Measurements from ENCODE around the gene EXOC4.
"Not testable (repeated sequence)": the region's sequence is repeated elsewhere in the genome, so short reads cannot be mapped to it uniquely, and the experiment has no call there.

Gene EXOC4

DNA sequence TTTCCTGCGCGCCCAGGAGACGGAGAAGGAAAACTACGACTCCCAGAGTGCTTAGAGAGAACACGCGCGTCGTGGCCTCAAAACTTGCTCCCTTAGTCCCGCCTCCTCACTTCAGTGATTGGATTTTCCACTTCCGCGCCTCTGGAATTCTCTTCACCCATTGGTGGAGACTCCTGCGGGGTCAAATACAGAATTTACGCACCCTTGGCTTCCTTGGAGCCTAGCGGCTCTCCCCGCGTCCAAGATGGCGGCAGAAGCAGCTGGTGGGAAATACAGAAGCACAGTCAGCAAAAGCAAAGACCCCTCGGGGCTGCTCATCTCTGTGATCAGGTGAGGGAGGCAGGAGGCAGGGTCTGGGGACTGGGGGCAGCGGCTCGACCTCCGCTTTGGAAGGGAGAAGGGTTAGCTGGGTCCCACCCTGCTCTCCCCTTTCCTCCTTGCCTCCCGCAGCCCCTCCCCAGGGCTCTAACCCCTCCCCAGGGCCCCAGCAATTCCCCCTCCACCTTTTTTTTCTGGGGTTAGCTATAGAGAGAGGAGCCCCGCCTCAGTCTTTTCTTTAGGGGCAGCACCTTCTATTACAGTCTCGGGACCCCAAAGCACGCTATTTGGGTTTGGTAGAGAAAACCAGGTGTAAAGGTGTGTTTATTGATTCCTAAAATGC is at the start of gene EXOC4:
Gene EXOC4 (plus strand): TSS at position 221 of the 661 bp plus-strand sequence.
- DNase-seq (ENCODE audit: low spot score), result peak; percentile 98

DNA sequence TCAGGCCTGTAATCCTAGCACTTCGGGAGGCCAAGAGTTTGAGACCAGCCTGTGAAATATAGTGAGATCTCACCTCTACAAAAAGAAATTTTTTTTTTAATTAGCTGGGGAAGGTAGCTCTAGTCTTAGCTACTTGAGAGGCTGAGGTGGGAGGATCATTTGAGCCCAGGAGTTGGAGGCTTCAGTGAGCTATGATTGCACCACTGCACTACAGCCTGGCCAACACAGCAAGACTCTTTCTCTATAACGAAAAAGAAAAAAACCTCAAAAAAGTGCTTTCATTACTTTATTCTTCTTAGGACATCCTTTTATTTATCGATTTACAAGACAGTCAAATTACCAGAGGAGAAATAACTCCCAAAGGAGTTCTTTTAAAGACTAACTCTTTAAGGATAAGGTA is 49.4 kb upstream of the EXOC4 start:
- no peak for DNase-seq (ENCODE audit: low spot score)

DNA sequence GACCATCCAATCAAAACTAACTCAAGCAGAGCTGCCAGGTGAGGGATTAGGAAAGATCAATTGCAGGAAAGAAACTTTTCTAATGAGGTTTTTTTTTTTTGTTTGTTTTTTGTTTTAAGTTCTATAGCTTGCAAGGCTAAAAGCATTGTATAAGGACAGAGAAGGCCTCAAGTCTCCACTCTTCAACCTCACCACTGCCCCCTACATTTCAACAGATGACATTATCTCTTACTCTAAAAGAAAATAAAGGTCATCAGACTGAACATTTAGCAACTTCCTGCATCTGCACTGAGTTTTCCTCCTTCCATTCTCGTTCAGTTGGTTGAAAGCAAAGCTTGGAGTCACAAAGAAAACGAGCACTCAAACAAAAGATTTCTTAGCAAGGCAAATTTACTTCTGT is 45.2 kb upstream of the EXOC4 start:
- no peak for DNase-seq (ENCODE audit: low spot score)

DNA sequence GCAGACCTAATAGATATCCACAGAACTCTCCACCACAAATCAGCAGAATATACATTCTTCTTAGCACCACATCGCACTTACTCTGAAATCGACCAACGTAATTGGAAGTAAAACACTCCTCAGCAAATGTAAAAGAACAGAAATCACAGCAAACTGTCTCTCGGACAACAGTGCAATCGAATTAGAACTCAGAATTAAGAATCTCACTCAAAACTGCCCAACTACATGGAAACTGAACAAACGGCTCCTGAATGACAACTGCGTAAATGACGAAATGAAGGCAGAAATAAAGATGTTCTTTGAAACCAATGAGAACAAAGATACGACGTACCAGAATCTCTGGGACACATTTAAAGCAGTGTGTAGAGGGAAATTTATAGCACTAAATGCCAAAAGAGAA is 42.1 kb upstream of the EXOC4 start:
- DNase-seq (ENCODE audit: low spot score), result not testable (repeated sequence)

DNA sequence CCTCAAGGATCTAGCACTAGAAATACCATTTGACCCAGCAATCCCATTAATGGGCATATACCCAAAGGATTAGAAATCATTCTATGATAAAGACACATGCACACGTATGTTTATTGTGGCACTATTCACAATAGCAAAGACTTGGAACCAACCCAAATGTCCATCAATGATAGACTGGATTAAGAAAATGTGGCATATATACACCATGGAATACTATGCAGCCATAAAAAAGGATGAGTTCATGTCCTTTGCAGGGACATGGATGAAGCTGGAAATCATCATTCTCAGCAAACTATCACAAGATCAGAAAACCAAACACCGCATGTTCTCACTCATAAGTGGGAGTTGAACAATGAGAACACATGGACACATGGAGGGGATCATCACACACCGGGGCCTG is 39.1 kb upstream of the EXOC4 start:
- DNase-seq (ENCODE audit: low spot score), result not testable (repeated sequence)

DNA sequence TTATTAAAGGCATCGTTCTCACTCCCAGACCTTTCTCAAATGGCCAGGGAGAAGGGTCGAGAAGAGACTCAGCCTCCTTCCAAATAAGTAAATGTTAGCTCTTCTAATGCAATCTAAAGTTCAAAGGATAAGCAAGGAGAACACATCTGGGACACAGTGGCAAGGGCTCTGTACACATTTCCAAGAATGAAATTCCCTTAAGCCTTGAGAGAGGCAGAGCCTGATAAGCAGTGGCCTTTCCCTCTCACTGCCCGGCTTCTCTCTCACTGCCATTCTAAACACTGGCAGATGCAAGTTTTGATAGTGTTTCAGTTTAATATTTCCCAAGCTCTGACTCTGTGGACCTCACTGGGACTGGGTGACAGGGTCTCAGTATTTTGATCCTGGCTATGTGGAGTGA is 35.1 kb upstream of the EXOC4 start:
- DNase-seq (ENCODE audit: low spot score), result no peak

DNA sequence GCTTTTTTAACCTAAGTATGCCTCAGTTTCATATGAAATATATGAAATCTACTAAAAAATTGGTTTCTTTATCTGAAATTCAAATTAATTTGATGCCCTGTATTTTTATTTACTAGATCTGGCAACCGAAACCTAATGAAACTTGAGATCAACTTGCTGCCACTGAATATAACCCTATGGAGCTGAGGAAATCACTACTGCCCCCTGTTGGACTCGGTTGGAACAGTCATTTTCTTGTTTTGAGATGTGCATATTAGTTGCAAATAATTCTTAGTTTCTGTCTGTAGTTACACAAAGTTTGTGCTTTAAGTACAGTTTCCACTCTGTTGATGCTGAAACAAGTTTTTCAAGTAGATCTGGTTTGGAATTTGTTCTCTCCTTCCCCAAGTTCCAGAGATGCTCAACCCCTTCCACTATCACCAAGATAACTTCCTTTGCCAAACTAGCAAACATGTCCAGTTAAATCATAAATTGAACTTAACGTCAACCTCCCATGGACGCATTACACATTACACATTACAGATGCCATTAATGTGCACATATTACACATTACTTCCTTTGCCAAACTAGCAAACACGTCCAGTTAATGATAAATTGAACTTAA is 22.2 kb upstream of the EXOC4 start:
- DNase-seq (ENCODE audit: low spot score), result peak; percentile 87

DNA sequence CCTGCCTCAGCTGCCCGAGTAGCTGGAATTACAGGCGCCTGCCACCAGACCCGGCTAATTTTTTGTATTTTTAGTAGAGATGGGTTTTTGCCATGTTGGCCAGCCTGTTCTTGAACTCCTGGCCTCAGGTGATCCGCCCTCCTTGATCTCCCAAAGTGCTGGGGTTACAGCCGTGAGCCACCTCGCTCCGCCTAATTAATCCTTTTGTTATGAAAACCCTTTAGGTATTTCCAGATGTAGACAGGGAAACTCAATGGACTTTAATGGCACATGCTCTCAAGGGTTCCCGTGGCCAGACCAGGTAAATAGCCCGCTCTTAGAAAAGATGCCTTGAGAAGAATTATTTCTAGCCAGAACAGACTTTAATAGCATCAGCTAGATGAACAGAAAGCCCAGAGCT is 19.7 kb upstream of the EXOC4 start:
- no peak for DNase-seq (ENCODE audit: low spot score)

DNA sequence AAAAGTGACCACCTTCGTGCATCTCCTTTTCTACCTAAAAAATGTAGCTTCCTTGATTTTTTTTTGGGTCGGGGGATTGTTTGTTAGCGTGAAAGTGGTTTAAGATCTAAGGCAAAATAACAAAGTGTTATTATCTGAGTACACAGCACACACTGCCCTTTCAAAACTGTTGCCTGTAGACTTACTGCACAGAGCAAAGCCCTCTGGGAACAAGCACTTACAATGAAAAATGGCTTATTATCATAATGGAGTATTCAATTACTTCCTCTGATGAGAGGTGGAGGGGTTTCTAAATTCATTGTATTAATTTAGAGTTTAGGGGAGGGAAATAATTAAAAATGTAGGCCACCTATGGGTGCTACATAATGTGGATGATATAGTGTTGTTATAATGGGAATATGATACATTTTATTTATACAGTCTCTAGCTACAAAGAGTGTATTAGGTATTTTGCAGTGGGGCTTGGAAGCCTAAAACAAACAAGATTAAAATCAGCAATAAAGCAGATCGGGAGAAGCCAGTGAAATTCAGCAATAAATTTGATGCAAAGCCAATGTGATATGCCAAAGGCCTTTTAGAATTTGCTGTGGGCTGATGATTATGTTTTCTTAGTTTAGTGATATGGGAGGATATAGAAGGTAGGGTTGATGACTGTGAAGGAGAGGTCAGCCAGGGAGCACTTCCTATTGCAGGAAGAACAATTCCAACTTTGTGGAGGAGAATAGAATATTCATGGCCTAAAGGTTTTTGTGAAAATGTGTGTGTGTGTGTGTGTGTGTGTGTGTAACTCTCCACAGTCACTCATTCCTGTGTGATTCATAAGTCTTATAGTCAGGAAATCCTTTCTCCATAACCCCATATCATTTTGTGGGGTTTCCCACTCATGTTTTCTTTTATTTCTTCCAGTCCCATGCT is 17.7 kb upstream of the EXOC4 start:
- DNase-seq (ENCODE audit: low spot score), result peak; percentile 69

DNA sequence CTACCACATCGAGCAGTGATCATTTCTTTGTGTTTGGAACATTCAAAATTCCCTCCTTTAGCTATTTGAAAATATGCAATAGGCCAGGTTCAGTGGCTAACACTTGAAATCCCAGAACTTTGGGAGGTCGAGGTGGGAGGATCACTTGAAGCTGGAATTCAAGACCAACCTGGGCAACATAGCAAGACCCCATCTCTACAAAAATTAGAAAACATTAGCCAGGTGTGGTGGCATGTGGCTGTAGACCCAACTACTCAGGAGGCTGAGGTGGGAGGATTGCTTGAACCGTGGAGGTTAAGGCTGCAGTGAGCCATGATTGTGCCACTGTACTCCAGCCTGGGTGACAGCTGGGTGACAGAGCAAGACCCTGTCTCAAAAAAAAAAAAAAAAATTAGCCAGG is 15.3 kb upstream of the EXOC4 start:
- no peak for DNase-seq (ENCODE audit: low spot score)

DNA sequence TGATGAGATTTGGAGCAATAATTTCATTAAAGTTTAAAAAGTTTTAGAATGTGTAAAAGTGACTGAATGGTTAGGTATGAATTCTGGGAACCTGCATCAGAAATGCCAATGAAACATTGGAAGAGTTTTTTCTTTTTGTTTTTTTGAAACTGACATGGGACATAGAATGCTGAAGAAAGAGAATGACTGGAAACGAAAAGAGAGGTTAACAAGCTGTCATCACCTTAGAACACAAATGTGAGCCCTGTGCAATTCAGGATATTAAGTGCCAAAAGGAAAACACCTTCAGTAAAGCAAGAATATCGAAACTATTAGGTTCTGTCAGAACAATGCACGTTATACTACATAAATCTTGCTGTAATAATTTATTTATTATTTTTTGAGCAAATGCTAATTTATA is 12.6 kb upstream of the EXOC4 start:
- DNase-seq (ENCODE audit: low spot score), result no peak

DNA sequence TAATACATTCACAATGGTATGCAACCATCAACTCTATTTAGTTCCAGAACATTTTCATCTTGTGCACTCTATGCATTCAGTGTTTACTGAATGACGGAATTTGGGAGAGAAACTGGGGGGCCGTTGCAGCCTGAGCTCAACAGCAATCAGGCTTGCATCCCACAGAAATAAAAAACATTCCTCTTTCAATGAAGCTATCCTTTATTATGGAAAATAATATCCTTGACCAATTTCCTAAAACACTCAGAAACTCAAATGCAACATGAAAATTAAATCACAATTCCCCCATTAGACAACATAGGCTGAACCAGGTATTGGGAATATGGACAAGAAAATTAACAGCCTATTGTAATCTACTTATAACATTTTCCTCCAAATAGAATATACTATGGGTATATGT is 6.3 kb upstream of the EXOC4 start:
- DNase-seq (ENCODE audit: low spot score), result no peak

DNA sequence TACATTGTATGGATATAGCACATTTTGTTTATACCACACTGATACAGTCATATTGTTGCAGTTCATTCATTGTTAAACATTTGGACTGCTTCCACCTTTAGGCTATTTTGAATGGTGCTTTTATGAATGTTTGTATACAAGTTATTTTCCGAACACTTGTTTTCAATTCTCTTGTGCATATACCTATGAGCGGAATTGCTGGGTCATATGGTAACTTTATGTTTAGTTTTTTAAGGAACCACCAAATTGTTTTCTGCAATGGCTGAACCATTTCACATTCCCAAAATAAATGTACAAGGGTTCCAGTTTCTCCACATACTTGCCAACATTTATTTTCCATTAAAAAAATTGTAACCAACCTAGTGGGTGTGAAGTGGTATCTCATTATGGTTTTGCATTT is 4.0 kb upstream of the EXOC4 start:
- DNase-seq (ENCODE audit: low spot score), result no peak

DNA sequence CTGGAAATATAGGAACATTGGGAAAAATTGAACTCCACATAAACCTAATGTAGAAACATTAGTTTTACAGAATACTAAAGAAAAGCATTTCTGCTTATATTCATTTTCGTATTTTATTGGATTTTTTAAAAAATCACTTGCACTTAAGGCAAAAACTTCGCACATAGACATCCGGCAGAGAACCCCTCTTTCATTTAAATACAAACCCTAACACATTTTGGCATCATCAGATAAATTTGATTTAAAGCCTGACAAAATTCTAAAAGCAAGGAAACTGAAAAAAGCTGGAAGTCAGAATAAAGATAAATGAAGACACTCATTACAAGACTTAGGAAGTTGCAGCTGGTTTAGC is 396 bp upstream of the EXOC4 start:
- DNase-seq (ENCODE audit: low spot score), result no peak

DNA sequence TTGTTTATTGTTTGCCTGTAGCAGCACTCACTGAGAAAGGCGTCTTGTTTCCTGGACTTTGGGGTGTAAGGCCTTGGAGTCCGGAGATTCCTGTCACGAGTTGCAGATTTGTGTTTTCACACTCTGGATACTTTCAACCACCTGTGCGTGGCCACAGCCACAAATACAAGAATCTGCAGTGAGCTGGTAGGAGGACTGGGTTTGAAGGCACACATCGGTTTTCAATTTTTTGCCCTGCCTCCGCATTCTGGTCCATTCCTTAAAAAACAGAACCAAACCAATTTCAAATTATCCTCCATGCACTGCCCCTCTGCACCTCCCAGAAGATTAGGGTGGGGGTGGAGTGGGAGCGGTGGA is 619 bp downstream of the EXOC4 start:
- no peak for DNase-seq (ENCODE audit: low spot score)

DNA sequence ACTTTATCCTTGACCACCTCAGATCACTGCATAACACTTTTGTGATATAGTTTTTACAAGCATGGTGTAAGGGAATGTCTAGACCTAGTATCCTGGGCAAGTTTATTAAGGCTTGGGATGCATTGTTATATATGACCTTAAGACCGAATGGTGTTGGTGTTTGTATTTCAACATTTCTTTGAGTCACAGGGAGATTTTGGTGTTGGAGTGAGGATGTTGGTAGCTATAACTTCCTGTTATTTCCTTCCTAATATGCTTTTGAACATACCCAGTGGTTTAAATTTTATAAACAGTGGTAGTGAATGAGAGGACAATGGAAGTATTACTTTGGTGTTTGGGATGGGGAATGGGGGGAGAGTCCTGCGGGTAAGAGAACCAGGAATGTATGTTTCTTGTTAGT is 2.6 kb downstream of the EXOC4 start:
- no peak for DNase-seq (ENCODE audit: low spot score)

DNA sequence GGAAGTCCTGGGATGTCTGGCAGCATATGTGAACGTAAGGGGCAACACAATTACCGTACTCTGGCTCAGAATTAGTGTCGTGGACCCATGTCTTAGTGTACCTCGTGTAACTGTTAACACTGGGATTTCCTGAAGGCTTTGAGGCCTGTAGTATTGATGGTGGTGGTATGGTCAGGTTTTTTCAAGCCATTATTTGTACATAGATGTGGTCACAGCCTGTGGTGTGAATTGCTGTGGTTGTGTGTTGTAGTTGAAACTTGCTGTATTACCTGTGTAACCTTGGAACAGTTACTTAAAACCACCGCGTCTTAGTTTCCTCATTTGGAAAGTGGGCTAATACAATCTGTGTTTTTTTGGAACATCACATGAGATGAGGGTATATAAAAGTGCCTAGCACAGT is 5.3 kb downstream of the EXOC4 start:
- DNase-seq (ENCODE audit: low spot score), result no peak

DNA sequence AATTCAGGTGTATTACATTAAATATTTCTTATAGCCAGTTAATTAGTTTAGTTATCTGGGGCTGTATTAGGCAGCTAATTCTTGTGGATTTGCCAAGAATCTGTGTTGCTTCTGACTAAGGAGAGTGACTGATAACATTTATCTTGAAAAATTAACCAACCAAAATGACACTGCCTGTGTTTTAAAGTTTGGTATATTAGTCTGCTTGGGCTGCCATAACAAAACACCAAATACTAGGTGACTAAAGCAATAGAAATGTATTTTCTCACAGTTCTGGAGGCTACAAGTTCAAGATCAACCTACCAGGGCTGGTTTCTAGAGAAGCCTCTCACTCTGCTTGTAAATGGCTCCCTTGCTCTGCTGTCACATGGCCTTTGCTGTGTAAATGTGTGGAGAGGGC is 12.9 kb downstream of the EXOC4 start:
- DNase-seq (ENCODE audit: low spot score), result no peak

DNA sequence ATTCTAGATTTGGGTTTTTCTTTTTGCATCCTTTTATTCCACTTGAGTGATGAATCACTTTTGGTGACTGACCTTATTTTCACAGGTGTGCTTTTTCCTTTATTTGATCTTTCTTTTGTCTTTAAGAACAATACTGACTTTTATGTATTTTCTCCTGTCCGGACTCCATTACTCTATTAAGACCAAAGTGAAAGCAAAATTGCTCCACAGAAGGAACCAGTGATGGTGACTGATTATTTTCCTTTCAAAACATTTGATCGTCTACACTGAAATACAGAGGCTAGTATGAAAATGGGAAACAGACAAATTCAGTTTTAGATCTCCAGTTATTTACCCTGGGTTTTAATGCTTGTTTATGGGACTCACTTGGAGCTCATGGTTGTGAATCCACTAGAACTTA is 15.5 kb downstream of the EXOC4 start:
- no peak for DNase-seq (ENCODE audit: low spot score)

DNA sequence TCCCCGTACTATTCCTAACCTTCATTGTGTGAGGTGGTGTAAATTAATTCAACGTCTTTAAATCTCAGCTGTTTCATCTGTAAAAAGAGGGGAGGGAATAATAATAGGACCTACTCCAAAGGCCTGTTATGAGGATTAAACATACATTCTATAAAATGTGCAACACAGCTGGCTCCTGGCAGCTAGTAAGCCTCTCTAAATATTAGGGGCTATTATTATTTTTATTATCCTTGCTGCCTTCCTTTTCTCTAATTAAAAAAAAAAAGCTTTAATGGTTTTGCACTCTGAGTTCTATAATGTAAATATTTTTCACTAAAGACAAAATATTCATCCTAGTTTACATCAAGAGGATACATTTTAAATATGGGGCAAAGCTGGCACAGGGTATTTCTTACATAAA is 19.5 kb downstream of the EXOC4 start:
- DNase-seq (ENCODE audit: low spot score), result no peak

DNA sequence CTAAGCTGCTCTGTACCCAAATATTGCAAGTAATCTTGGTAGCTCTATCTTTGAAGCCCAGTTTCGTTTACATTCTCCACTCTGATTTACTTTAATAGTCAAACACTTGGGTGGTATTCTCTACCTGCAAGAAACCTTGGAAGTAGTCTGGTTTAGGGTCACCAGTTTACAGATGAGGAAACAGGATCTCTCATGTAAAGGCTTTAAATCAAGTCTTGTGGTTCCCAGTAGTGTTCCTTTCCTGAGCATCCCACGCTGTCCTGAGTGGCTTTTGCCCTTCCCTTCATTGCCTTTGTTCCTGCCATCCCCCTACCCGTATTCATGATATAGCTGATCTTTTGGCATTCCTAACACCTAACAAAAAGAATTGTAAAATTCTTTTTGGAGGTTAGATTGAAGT is 20.3 kb downstream of the EXOC4 start:
- no peak for DNase-seq (ENCODE audit: low spot score)

DNA sequence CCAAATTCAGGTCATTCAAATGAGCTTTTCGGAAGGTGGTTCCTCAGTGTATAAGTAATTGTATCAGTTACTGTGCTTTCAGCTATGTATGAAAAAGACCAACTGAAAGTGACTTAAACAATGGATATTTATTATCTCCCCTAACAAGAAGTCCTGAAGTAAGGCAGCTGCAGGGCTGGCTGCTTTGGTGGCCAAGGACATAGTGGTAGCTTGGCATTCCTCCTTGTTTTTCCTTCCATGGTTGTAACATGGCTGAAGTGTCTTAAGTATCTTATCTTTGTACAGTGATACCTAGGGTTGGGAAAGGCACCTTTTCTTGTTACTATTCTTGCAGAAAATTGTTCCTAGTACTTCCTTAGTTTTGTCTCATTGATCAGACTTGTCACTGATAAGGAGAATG is 21.4 kb downstream of the EXOC4 start:
- DNase-seq (ENCODE audit: low spot score), result no peak

DNA sequence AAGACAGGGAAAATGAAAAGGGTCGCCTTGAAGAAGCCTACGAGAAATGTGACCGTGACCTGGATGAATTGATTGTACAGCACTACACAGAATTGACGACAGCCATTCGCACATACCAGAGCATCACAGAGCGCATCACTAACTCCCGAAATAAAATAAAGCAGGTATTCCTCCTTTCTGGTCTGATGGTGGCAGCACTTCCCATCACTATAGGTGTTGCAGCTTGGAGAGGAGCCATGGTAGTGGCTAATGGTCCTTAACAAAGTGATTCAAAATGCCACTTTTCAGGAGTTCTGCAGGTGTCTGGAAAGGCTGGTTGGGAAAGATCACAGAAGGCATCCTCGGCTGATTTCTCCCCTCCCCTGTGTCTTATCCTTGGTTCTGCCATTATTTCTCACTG is 22.1 kb downstream of the EXOC4 start:
- DNase-seq (ENCODE audit: low spot score), result no peak

All from COLO829 (cell line).